ENCODE data around the gene FAXDC2. TPM values are rescaled to one million over a fixed set of nuclear protein-coding genes. Genes with fewer than 3 reads are reported as not detected.
"Not testable (repeated sequence)": the region's sequence is repeated elsewhere in the genome, so short reads cannot be mapped to it uniquely, and the experiment has no call there.

The FAXDC2 gene
- total RNA-seq, 2 donors from 2014 or later, result 0.43 TPM; not detected in 1

DNA sequence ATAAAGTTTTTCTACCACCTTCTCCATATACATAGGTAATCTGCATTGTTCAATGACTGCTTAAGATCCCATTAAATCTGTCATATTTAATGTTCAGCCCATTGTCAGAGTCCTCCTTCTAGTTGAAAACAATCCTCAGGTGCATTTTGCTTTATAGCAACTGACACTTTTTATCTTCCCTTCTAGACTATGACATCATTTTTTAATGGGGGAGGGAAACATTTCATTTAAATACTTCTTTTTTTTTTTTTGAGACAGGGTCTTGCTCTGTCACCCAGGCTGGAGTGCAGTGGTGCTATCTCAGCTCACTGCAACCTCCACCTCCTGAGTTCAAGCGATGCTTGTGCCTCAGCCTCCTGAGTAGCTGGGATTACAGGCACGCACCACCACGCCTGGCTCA lies 17.6 kb downstream of the FAXDC2 start:
- peaks cover 28% of the 10 kb centered on the region for H3K4me1 Mint-ChIP-seq (ENCODE audit: low read depth)
- not testable (repeated sequence) for H3K27me3 Mint-ChIP-seq (ENCODE audit: low read depth); ATAC-seq (replicated peaks in 1 of 2); H3K27ac Mint-ChIP-seq; H3K9me3 Mint-ChIP-seq; DNase-seq; H3K36me3 Mint-ChIP-seq (ENCODE audit: insufficient read depth in 2 of 2); H3K4me3 Mint-ChIP-seq

DNA sequence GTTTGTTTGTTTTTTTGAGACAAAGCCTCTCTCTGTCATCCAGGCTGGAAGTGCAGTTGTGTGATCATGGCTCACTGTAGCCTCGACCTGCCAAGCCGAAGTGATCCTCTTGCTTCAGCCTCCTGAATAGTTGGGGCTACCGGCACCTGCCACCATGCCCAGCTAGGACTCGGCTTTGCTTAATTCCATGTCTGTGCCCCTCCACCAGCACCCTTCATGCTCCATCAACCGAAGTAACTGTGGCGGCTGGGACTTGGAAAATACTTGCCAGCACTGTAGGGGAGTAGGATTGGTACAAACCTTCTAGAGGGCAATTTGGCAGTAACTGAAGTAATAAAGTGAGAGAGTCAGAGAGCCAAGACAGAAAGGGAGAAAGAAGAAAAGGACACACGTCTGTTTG lies 19.0 kb downstream of the FAXDC2 start:
- H3K9me3 Mint-ChIP-seq, result no peaks in the 10 kb centered on the region
- H3K27ac Mint-ChIP-seq, result peak overlapping the region; percentile 76
- DNase-seq (no peak), ATAC-seq (replicated peaks in 1 of 2) (no peak)
- no peaks in the 10 kb centered on the region for H3K27me3 Mint-ChIP-seq (ENCODE audit: low read depth)
- H3K36me3 Mint-ChIP-seq (ENCODE audit: insufficient read depth in 2 of 2), result peaks cover 2 to 11% of the 10 kb centered on the region in 2 donors
- no peak overlapping the region for H3K4me3 Mint-ChIP-seq
- H3K4me1 Mint-ChIP-seq (ENCODE audit: low read depth), result peaks cover 34% of the 10 kb centered on the region

DNA sequence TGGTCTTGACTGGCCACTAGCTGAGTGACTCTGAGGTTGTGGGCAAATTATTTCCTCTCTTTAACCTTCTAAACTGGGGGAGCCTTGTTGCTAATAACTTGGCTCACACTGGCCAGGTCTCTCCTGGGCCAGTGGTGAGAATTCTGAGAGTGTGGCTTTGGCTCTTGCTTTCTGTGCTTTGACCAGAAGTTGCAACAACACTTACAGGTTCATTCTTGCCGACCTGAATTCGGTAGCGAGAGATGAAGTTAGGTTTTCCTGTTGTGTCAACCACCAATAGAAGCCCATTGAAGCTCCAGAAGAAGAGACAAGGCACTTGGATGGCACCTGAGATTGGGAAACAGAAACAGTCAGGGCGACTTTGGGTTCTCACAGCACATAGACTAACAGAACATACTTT lies 19.8 kb downstream of the FAXDC2 start:
- H3K27ac Mint-ChIP-seq, result peak overlapping the region; percentile 77
- DNase-seq (no peak), ATAC-seq (replicated peaks in 1 of 2) (no peak)
- H3K36me3 Mint-ChIP-seq (ENCODE audit: insufficient read depth in 2 of 2), result peaks cover 4 to 16% of the 10 kb centered on the region in 2 donors
- H3K4me1 Mint-ChIP-seq (ENCODE audit: low read depth), result peaks cover 40% of the 10 kb centered on the region
- H3K4me3 Mint-ChIP-seq, result peak overlapping the region in 1 of 2 donors; percentile 11
- no peaks in the 10 kb centered on the region for H3K9me3 Mint-ChIP-seq
- H3K27me3 Mint-ChIP-seq (ENCODE audit: low read depth), result no peaks in the 10 kb centered on the region

DNA sequence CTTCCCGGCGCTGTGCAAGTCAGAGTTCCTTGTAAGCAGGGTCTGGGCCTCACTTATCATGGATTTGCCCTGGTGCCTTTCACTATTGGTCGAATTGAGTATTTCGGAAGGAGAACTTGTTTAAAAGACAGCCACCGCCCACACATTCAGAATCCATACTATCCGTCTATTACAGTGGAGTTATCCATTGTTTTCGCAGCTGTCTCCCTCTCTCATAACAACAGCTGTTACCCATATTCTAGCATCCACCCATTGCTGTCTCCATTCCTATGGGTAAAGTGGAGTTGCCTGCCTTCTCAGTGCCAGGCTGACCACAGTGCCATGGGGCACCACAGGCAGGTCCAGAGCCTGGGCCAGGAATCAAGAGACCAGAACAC lies 20.2 kb downstream of the FAXDC2 start:
- Mint-ChIP-seq H3K36me3 (ENCODE audit: insufficient read depth in 2 of 2) (peaks cover 5 to 17% of the 10 kb centered on the region in 2 donors), H3K9me3 (no peaks in the 10 kb centered on the region), H3K4me3 (peak overlapping the region in 1 of 2 donors; percentile 11), H3K27ac (peak overlapping the region; percentile 77), H3K4me1 (ENCODE audit: low read depth) (peaks cover 41% of the 10 kb centered on the region), H3K27me3 (ENCODE audit: low read depth) (no peaks in the 10 kb centered on the region)
- DNase-seq, result no peak
- ATAC-seq (replicated peaks in 1 of 2), result no peak

DNA sequence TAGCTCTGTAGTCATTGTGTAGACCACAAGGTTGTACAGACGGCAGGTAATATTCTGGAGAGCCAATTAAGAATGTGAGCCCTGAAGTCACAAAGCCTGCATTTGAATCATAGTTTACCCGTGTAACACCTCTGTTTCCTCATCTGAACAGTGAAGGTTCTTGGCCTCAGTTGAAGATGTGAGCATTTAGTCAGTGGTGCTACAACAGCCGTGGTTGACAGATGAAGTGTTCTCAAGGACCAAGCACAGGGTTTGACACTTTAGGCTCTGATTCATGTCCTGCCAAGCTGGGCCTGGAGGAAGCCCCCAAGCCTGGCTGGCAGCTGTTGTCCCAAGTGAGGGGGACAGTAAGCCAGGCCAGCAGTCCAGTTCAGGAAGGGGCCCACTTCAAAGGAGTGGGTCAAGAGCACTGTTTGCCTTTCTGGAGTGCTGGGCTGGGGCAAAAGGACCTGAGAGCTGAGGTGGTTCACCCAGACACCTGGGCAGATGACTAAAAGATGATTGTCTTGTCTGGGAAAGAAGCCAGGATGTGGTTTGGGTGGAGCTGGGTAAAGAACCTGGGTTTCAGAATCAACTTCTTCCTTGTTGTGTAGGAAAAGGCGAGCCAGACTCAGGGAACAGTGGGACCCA lies 20.7 kb downstream of the FAXDC2 start:
- peak; percentile 34 to 47 for DNase-seq
- Mint-ChIP-seq H3K4me1 (ENCODE audit: low read depth) (peaks cover 41% of the 10 kb centered on the region), H3K27me3 (ENCODE audit: low read depth) (no peaks in the 10 kb centered on the region), H3K4me3 (peak overlapping the region in 1 of 2 donors; percentile 46), H3K36me3 (ENCODE audit: insufficient read depth in 2 of 2) (peaks cover 5 to 17% of the 10 kb centered on the region in 2 donors), H3K9me3 (no peaks in the 10 kb centered on the region), H3K27ac (peak overlapping the region; percentile 70)
- peak; percentile 87 to 90 for ATAC-seq (replicated peaks in 1 of 2)

DNA sequence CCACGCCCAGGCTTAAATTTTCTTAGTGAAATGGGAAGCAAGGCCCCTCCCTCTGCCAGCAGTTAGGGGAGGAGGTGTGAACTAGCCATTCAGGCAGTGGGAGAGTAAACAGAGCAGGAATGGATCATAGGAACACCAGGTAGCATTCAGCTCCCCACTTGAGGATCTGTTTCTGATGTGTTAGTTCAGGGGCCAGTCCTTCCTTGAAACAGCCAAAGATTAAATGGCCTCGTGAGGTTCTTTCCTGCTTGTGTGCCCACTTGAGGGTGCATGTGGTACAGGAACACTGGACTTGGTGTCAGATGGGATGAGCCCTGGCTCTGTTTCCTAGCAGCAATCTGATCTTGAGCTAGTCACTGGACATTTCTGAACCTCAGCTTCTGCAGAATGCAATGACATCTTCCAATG lies 21.2 kb downstream of the FAXDC2 start:
- H3K9me3 Mint-ChIP-seq, result no peaks in the 10 kb centered on the region
- no peak for ATAC-seq (replicated peaks in 1 of 2)

DNA sequence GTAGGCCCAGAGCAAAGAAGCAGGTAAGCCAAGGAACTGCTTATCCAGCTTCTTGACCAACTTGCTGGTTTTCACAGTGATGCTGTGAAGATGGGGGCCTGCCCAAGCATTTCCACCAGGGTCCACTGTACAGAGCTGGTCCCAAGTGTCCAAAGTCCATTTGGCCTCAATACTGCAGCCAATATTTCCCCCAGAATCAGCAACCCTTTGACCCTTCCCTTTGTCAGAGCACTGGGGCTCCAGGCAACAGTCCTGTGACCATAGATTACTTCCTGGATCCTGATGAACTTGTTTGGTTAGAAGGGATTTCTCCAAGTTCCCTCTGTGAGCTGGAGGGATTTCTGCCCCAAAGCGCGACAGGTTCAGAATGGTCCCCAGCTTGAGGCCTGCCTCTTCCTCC lies 26.3 kb downstream of the FAXDC2 start:
- ATAC-seq (replicated peaks in 1 of 2) (no peak), DNase-seq (no peak)
- Mint-ChIP-seq H3K27me3 (ENCODE audit: low read depth) (no peaks in the 10 kb centered on the region), H3K27ac (no peak overlapping the region), H3K36me3 (ENCODE audit: insufficient read depth in 2 of 2) (peaks cover 4 to 25% of the 10 kb centered on the region in 2 donors), H3K9me3 (no peaks in the 10 kb centered on the region), H3K4me3 (no peak overlapping the region), H3K4me1 (ENCODE audit: low read depth) (peaks cover 25% of the 10 kb centered on the region)

More for the DNA sequence above, 21.2 kb downstream of the FAXDC2 start:
- no peaks in the 10 kb centered on the region for H3K27me3 Mint-ChIP-seq (ENCODE audit: low read depth)
- peaks cover 41% of the 10 kb centered on the region for H3K4me1 Mint-ChIP-seq (ENCODE audit: low read depth)
- peak overlapping the region; percentile 10 to 46 for H3K4me3 Mint-ChIP-seq
- peak in 1 of 2 donors; percentile 6 for DNase-seq
- H3K27ac Mint-ChIP-seq, result peak overlapping the region; percentile 70
- H3K36me3 Mint-ChIP-seq (ENCODE audit: insufficient read depth in 2 of 2), result peaks cover 5 to 17% of the 10 kb centered on the region in 2 donors

DNA sequence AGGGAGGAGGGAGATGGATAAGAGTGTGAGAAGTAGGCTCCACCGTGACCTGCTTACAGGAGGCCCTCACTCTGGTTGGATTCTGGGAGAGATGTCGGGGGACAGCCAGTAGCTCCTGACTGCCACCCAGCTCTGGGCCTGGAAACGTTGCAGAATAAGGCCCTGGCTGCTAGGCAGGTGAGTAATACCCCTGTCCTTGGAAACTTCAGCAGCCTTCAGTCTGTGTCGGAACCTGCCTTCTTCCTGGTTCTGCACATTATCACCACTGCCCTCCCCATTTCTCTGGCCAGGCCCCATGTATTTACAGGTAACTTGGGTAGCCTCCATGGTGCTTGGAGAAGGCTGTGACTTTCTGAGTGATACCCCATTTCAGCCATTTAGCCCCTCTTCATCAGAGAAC lies 26.8 kb downstream of the FAXDC2 start:
- no peaks in the 10 kb centered on the region for H3K9me3 Mint-ChIP-seq
- H3K36me3 Mint-ChIP-seq (ENCODE audit: insufficient read depth in 2 of 2), result peaks cover 4 to 29% of the 10 kb centered on the region in 2 donors
- H3K27ac Mint-ChIP-seq, result no peak overlapping the region
- peaks cover 21% of the 10 kb centered on the region for H3K4me1 Mint-ChIP-seq (ENCODE audit: low read depth)
- ATAC-seq (replicated peaks in 1 of 2) (no peak), DNase-seq (no peak)
- no peaks in the 10 kb centered on the region for H3K27me3 Mint-ChIP-seq (ENCODE audit: low read depth)
- H3K4me3 Mint-ChIP-seq, result no peak overlapping the region

DNA sequence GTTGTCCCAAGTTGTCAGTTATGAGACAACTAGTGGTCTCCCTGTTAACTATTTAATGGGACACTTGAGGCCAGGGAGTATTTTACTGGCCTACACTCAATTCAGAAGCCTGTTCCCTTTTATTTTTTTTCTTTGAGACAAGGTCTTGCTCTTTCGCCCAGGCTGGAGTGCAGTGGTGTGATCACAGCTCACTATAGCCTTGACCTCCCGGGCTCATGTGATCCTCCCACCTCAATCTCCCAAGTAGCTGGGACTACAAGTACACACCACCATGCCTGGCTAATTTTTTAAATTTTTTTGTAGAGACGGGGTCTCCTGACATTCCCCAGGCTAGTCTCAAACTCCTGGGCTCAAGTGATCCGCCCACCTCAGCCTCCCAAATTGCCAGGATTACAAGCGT lies 27.5 kb downstream of the FAXDC2 start:
- Mint-ChIP-seq H3K4me1 (ENCODE audit: low read depth) (peaks cover 13% of the 10 kb centered on the region), H3K36me3 (ENCODE audit: insufficient read depth in 2 of 2) (peaks cover 4 to 26% of the 10 kb centered on the region in 2 donors)
- H3K27me3 Mint-ChIP-seq (ENCODE audit: low read depth); H3K9me3 Mint-ChIP-seq; DNase-seq; H3K27ac Mint-ChIP-seq; ATAC-seq (replicated peaks in 1 of 2); H3K4me3 Mint-ChIP-seq: not testable (repeated sequence)

DNA sequence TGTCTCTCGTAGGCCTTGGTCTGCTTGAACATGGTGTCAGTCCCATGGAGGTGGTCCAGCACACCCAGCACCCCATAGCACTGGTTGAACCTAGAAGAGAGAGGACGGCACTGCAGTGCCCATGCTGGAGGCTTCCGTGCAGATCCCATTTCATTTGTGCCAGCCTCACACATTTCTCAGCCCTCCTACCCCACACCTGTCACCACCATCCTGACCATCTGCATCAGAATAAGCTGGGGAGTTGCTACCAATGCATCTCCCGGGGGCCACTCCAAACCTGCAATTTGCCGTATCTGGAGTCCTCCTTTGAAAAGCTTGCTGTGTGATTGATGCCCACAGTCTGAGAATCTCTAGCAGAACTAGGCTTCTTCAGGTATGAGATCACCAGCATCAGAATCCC lies 30.0 kb downstream of the FAXDC2 start:
- Mint-ChIP-seq H3K4me1 (ENCODE audit: low read depth) (peaks cover 3% of the 10 kb centered on the region), H3K27me3 (ENCODE audit: low read depth) (no peaks in the 10 kb centered on the region), H3K4me3 (no peak overlapping the region), H3K9me3 (no peaks in the 10 kb centered on the region), H3K27ac (no peak overlapping the region), H3K36me3 (ENCODE audit: insufficient read depth in 2 of 2) (peaks cover 7 to 23% of the 10 kb centered on the region in 2 donors)
- no peak for DNase-seq
- ATAC-seq (replicated peaks in 1 of 2), result no peak

DNA sequence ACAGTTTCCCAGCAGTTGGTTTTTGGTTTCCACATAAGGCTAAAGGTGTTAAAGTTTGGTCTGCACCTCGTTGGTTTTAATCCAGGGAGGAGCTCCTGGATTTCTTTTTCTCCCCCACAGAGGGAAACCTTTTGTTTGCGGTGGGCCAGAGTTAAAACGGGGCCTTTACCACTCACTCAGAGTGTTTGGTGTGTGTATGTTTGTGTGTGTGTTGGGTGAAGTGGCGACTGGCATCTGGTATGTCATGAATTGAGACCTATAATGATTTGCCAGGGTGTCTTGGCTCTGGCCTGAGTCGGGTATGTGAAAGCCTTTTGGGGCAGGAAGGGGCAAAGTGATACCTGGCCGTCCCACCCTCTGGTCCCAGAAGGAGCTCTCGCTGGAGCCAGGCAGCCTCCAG lies 30.9 kb downstream of the FAXDC2 start:
- H3K27me3 Mint-ChIP-seq (ENCODE audit: low read depth), result no peaks in the 10 kb centered on the region
- no peak overlapping the region for H3K4me3 Mint-ChIP-seq
- H3K9me3 Mint-ChIP-seq, result no peaks in the 10 kb centered on the region
- H3K36me3 Mint-ChIP-seq (ENCODE audit: insufficient read depth in 2 of 2), result peaks cover 7 to 26% of the 10 kb centered on the region in 2 donors
- DNase-seq (no peak), ATAC-seq (replicated peaks in 1 of 2) (no peak)
- peaks cover 3% of the 10 kb centered on the region for H3K4me1 Mint-ChIP-seq (ENCODE audit: low read depth)
- H3K27ac Mint-ChIP-seq, result peak overlapping the region; percentile 48

DNA sequence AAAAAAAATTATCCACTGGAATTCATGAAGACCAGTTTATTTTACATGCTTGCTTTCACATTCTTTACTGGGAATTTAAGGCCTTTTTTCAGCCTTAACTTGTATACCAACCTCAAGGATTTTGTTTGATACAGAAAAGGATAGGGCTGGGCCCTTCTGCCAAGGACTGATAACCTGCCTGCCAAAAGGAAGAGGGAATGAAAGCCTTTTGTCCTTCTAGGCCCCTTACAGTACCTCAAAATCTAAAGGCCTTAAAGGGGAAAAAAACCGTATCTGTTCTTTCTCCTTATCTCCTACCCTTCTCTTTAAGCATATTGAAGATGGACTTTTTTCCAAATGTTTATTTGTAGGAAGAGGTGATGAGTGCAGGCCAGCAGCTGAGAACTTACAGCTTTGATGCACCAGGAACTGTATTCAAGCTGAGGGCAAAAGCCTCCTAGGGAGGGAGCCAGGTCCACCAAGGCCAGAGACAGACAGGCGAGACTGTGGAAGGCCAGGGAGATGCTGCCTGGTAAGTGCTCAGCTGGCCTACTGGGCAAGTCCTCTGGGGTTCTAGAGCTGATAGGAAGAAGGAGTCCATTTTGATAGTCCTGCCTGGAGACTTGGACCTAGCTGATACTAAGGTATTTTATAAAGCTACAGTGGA lies 31.8 kb downstream of the FAXDC2 start:
- H3K9me3 Mint-ChIP-seq, result no peaks in the 10 kb centered on the region
- no peak overlapping the region for H3K4me3 Mint-ChIP-seq
- H3K36me3 Mint-ChIP-seq (ENCODE audit: insufficient read depth in 2 of 2), result peaks cover 7 to 26% of the 10 kb centered on the region in 2 donors
- ATAC-seq (replicated peaks in 1 of 2), result no peak
- peaks cover 3% of the 10 kb centered on the region for H3K4me1 Mint-ChIP-seq (ENCODE audit: low read depth)
- peak overlapping the region; percentile 82 for H3K27ac Mint-ChIP-seq
- DNase-seq, result no peak
- no peaks in the 10 kb centered on the region for H3K27me3 Mint-ChIP-seq (ENCODE audit: low read depth)

DNA sequence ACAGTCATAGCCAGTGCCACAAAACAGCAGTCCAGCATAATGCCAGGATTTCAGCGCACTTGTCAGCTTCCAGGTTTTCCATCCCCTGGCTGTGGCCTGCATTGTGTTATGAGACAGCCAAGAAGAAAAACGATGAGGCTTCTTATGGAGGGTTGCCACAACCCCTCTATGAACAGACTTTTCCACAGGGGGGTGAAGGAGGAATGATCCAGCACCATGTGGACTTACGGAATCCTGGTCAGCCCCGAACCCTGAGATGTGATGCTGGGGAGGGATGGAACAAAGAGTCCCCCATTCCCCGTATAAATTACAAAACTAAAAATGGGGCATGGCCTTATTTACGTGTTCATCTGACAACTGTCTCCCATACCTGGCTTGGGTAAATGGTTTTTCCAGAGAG lies 32.6 kb downstream of the FAXDC2 start:
- Mint-ChIP-seq H3K4me1 (ENCODE audit: low read depth) (peaks cover 3% of the 10 kb centered on the region), H3K27me3 (ENCODE audit: low read depth) (no peaks in the 10 kb centered on the region), H3K27ac (no peak overlapping the region), H3K9me3 (no peaks in the 10 kb centered on the region), H3K4me3 (no peak overlapping the region), H3K36me3 (ENCODE audit: insufficient read depth in 2 of 2) (peaks cover 7 to 25% of the 10 kb centered on the region in 2 donors)
- no peak for ATAC-seq (replicated peaks in 1 of 2)
- no peak for DNase-seq

Data from activated T-cell treated with anti-CD3 and anti-CD28 coated beads, Interleukin-2, amount 50 U/mL, for 72 hours (primary cell).